GM23338 (cell line): ENCODE results near the gene GRK5. TPM values are rescaled to one million over a fixed set of nuclear protein-coding genes. Genes with fewer than 3 reads are reported as not detected.

Experiments used
- ATAC-seq: fragments of 200-7000 bp; cut with Tn5 transposase; 3 replicates; pipeline ENCODE4 v1.9.1; 2020
- DNase-seq: peaks from one replicate; pipeline ENCODE4 v3.0.0-alpha.2; 2015; ENCODE audit warnings: low spot score
- H2AFZ ChIP-seq: fragments of 200-600 bp; sonication (generic); 2 replicates; pipeline ENCODE4 v1.8.0; 2016; ENCODE audit warnings: antibody characterized with exemption, mild to moderate bottlenecking, moderate library complexity
- H3F3A ChIP-seq: fragments of 200-600 bp; sonication (generic); replicated peaks from 2 replicates; pipeline ENCODE4 v1.8.0; 2017; ENCODE audit warnings: antibody characterized with exemption, mixed run types, low read depth
- H3K27ac ChIP-seq: fragments of 200-600 bp; sonication (generic); 2 replicates; pipeline ENCODE4 v1.6.1; 2016; ENCODE audit warnings: low read depth
- H3K27me3 ChIP-seq: fragments of 200-600 bp; sonication (generic); 2 replicates; pipeline ENCODE4 v1.8.0; 2016; ENCODE audit warnings: mild to moderate bottlenecking, mixed run types, moderate library complexity; ENCODE audit not compliant: insufficient read depth
- H3K36me3 ChIP-seq: fragments of 200-600 bp; sonication (generic); 2 replicates; pipeline ENCODE4 v1.8.0; 2016; ENCODE audit warnings: mild to moderate bottlenecking; ENCODE audit not compliant: insufficient read depth
- H3K4me1 ChIP-seq: fragments of 200-600 bp; sonication (generic); 2 replicates; pipeline ENCODE4 v1.8.0; 2016; ENCODE audit warnings: mild to moderate bottlenecking, moderate library complexity; ENCODE audit not compliant: insufficient read depth
- H3K4me2 ChIP-seq: fragments of 200-600 bp; sonication (generic); 2 replicates; pipeline ENCODE4 v1.7.1; 2017; ENCODE audit warnings: mixed run types
- H3K4me3 ChIP-seq: fragments of 200-600 bp; sonication (generic); 2 replicates; pipeline ENCODE4 v1.6.1; 2016; ENCODE audit warnings: mixed run types
- H3K79me2 ChIP-seq: fragments of 200-600 bp; sonication (generic); replicated peaks from 2 replicates; pipeline ENCODE4 v1.8.0; 2017; ENCODE audit warnings: mild to moderate bottlenecking; ENCODE audit not compliant: insufficient read depth
- H3K9me2 ChIP-seq: fragments of 200-600 bp; sonication (generic); 2 replicates; pipeline ENCODE4 v1.8.0; 2017; ENCODE audit not compliant: insufficient read depth
- H4K20me1 ChIP-seq: fragments of 200-600 bp; sonication (generic); replicated peaks from 2 replicates; pipeline ENCODE4 v1.8.0; 2017; ENCODE audit warnings: mild to moderate bottlenecking; ENCODE audit not compliant: insufficient read depth
- H3K27ac Mint-ChIP-seq: 2 replicates; pipeline ENCODE4 v1.8.0; 2020; ENCODE audit warnings: inconsistent platforms, mild to moderate bottlenecking, moderate library complexity, mixed read lengths
- H3K27me3 Mint-ChIP-seq: 3 replicates; pipeline ENCODE4 v1.8.0; 2022; ENCODE audit warnings: low read depth, mild to moderate bottlenecking, moderate library complexity, mixed read lengths, inconsistent platforms; ENCODE audit not compliant: insufficient read depth, poor library complexity
- H3K36me3 Mint-ChIP-seq: 3 replicates; pipeline ENCODE4 v1.8.0; 2021; ENCODE audit warnings: low read depth, mild to moderate bottlenecking, inconsistent platforms, moderate library complexity, mixed read lengths
- H3K4me1 Mint-ChIP-seq: 3 replicates; pipeline ENCODE4 v1.8.0; 2020; ENCODE audit warnings: mild to moderate bottlenecking, inconsistent platforms, mixed read lengths
- H3K4me3 Mint-ChIP-seq: 3 replicates; pipeline ENCODE4 v1.8.0; 2021; ENCODE audit warnings: moderate library complexity, mild to moderate bottlenecking, inconsistent platforms, mixed read lengths
- H3K9me3 Mint-ChIP-seq: 3 replicates; pipeline ENCODE4 v1.8.0; 2020; ENCODE audit warnings: moderate library complexity, mild to moderate bottlenecking, inconsistent platforms, mixed read lengths
- CREB1 ChIP-seq: fragments of 250-450 bp; sonication (Bioruptor Pico); IDR thresholded peaks from 2 replicates; pipeline ENCODE4 v1.5.0; 2020; ENCODE audit warnings: low read depth, mild to moderate bottlenecking, moderate library complexity
- EZH2 ChIP-seq: fragments of 200-600 bp; sonication (generic); IDR thresholded peaks from one replicate; pipeline ENCODE4 v1.8.0; 2017; ENCODE audit warnings: antibody characterized with exemption, mild to moderate bottlenecking, low read depth; ENCODE audit not compliant: unreplicated experiment
- EZH2phosphoT487 ChIP-seq: fragments of 200-600 bp; sonication (generic); IDR thresholded peaks from one replicate; pipeline ENCODE4 v1.8.1; 2018; ENCODE audit warnings: antibody characterized with exemption; ENCODE audit not compliant: unreplicated experiment
- JUNB ChIP-seq: IDR thresholded peaks from one replicate; pipeline ENCODE4 v1.6.1; 2016; ENCODE audit warnings: antibody characterized with exemption; ENCODE audit not compliant: unreplicated experiment
- NANOG ChIP-seq: IDR thresholded peaks from 2 replicates; pipeline ENCODE4 v1.6.1; 2016; ENCODE audit warnings: antibody characterized with exemption, borderline replicate concordance
- POLR2AphosphoS5 ChIP-seq: IDR thresholded peaks from 2 replicates; pipeline ENCODE4 v1.6.1; 2016; ENCODE audit warnings: antibody characterized with exemption, low read depth
- STAT1 ChIP-seq: IDR thresholded peaks from one replicate; pipeline ENCODE4 v1.6.1; 2016; ENCODE audit warnings: antibody characterized with exemption; ENCODE audit not compliant: unreplicated experiment
- ZNF114 ChIP-seq: fragments of 250-450 bp; sonication (Bioruptor Pico); IDR thresholded peaks from 2 replicates; pipeline ENCODE4 v1.5.0; 2020; ENCODE audit warnings: mild to moderate bottlenecking, moderate library complexity
- ZNF331 ChIP-seq: fragments of 250-450 bp; sonication (Bioruptor Pico); IDR thresholded peaks from 2 replicates; pipeline ENCODE4 v1.5.0; 2020; ENCODE audit warnings: low read depth, mild to moderate bottlenecking, moderate library complexity
- polyA plus RNA-seq: library from polyadenylated mRNA; unstranded; fragments of >200 nt; fragmentation: Nextera tagmentation; extraction: Ambion mirVana; gene quantifications from 2 replicates; pipeline ENCODE4 v1.2.1, GENCODE V29; 2016
- total RNA-seq: library from RNA; depleted of rRNA; stranded (reverse); fragments of >200 nt; shearing (Covaris generic); gene quantifications from 2 replicates; pipeline ENCODE4 v1.2.3, GENCODE V29; 2014
- TF ChIP-seq, protein P1 (sequence below), 2 experiments: fragments of 200-600 bp in 1 of 2; sonication (generic) in 1 of 2; conservative IDR thresholded peaks; 2 replicates each; pipeline versions ENCODE4 v1.5.1 to v1.6.1; 2016 to 2017; ENCODE audit warnings: antibody characterized with exemption in 2 of 2, low read depth in 2 of 2, mild to moderate bottlenecking in 2 of 2, moderate library complexity in 1 of 2
- TF ChIP-seq, protein P2 (sequence below): IDR thresholded peaks from 2 replicates; pipeline ENCODE4 v1.6.1; 2016; ENCODE audit warnings: antibody characterized with exemption
- TF ChIP-seq, protein P3 (sequence below): IDR thresholded peaks from one replicate; pipeline ENCODE4 v1.6.1; 2018; ENCODE audit warnings: antibody characterized with exemption; ENCODE audit not compliant: unreplicated experiment

The GRK5 gene
- total and polyA plus RNA-seq, 2 experiments from 2014 or later = 0.53 to 2.0 TPM

DNA sequence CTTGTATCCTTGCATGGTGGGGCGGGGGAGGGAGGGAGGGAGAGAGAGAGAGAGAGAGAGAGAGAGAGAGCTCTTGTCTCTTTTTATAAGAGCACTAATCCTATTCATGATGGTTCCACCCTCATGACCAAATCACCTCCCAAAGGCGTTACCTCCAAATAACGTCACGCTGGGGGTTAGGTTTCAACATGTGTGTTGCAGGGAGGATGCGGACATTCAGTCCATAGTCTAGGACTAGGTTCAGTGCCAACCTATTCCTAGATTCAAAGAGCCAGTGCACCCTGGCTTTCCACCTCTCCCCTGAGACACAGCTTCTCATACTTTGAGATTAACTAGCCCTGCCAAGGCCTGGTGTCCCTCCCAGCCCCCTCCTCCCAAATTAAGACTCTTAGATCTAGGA is 123.0 kb downstream of the GRK5 start (continued):
- TF ChIP-seq, protein P1, sequence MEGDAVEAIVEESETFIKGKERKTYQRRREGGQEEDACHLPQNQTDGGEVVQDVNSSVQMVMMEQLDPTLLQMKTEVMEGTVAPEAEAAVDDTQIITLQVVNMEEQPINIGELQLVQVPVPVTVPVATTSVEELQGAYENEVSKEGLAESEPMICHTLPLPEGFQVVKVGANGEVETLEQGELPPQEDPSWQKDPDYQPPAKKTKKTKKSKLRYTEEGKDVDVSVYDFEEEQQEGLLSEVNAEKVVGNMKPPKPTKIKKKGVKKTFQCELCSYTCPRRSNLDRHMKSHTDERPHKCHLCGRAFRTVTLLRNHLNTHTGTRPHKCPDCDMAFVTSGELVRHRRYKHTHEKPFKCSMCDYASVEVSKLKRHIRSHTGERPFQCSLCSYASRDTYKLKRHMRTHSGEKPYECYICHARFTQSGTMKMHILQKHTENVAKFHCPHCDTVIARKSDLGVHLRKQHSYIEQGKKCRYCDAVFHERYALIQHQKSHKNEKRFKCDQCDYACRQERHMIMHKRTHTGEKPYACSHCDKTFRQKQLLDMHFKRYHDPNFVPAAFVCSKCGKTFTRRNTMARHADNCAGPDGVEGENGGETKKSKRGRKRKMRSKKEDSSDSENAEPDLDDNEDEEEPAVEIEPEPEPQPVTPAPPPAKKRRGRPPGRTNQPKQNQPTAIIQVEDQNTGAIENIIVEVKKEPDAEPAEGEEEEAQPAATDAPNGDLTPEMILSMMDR (conservative IDR thresholded peaks at IDR 0.05; ENCODE audit: low read depth in 2 of 2) = no peak
- no peak for TF ChIP-seq CREB1 (CRISPR knock-in tag)
- TF ChIP-seq ZNF114 (CRISPR knock-in tag) = no peak
- no peak for TF ChIP-seq POLR2AphosphoS5
- TF ChIP-seq JUNB = no peak
- TF ChIP-seq EZH2 = no peak
- TF ChIP-seq, protein P2, sequence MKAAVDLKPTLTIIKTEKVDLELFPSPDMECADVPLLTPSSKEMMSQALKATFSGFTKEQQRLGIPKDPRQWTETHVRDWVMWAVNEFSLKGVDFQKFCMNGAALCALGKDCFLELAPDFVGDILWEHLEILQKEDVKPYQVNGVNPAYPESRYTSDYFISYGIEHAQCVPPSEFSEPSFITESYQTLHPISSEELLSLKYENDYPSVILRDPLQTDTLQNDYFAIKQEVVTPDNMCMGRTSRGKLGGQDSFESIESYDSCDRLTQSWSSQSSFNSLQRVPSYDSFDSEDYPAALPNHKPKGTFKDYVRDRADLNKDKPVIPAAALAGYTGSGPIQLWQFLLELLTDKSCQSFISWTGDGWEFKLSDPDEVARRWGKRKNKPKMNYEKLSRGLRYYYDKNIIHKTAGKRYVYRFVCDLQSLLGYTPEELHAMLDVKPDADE = no peak
- TF ChIP-seq ZNF331 = no peak
- TF ChIP-seq, protein P3, sequence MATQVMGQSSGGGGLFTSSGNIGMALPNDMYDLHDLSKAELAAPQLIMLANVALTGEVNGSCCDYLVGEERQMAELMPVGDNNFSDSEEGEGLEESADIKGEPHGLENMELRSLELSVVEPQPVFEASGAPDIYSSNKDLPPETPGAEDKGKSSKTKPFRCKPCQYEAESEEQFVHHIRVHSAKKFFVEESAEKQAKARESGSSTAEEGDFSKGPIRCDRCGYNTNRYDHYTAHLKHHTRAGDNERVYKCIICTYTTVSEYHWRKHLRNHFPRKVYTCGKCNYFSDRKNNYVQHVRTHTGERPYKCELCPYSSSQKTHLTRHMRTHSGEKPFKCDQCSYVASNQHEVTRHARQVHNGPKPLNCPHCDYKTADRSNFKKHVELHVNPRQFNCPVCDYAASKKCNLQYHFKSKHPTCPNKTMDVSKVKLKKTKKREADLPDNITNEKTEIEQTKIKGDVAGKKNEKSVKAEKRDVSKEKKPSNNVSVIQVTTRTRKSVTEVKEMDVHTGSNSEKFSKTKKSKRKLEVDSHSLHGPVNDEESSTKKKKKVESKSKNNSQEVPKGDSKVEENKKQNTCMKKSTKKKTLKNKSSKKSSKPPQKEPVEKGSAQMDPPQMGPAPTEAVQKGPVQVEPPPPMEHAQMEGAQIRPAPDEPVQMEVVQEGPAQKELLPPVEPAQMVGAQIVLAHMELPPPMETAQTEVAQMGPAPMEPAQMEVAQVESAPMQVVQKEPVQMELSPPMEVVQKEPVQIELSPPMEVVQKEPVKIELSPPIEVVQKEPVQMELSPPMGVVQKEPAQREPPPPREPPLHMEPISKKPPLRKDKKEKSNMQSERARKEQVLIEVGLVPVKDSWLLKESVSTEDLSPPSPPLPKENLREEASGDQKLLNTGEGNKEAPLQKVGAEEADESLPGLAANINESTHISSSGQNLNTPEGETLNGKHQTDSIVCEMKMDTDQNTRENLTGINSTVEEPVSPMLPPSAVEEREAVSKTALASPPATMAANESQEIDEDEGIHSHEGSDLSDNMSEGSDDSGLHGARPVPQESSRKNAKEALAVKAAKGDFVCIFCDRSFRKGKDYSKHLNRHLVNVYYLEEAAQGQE = no peak

DNA sequence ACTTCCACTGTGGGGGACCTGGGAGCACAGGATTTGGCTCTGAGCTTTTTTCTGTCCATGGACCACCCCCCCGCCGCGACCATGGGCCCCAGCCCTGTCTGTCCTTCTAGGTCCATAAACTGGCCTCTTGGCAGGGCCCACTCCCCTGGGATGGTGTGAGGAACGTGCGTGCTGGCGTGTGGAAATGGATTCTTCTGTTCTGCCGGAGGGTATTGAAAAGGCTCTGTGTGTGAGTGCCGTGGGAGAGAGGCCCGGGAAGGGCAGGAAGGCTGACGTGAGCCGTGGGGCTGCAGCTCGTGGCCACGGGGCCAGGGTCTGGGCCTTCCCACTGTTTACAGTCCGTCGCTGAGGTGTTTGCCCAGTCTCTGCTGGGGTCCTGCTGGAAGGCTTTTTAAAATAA is 123.7 kb downstream of the GRK5 start:
- Histone ChIP-seq H3K36me3 (no peaks in the 10 kb centered on the region), H3K27ac (no peak overlapping the region), H3K4me2 (no peak overlapping the region), H3K4me1 (no peaks in the 10 kb centered on the region), H3F3A (no peaks in the 10 kb centered on the region), H3K9me2 (no peaks in the 10 kb centered on the region), H2AFZ (no peak overlapping the region), H3K4me3 (no peak overlapping the region), H3K79me2 (no peaks in the 10 kb centered on the region), H4K20me1 (no peaks in the 10 kb centered on the region), H3K27me3 (no peaks in the 10 kb centered on the region)
- H3K9me3 Mint-ChIP-seq = no peaks in the 10 kb centered on the region
- H3K27me3 Mint-ChIP-seq = peaks cover 6% of the 10 kb centered on the region
- peaks cover 6% of the 10 kb centered on the region; the same call in 2 of the 3 replicates for H3K4me1 Mint-ChIP-seq
- H3K27ac Mint-ChIP-seq = no peak overlapping the region
- DNase-seq (no peak), ATAC-seq (no peak)
- no peaks in the 10 kb centered on the region for H3K36me3 Mint-ChIP-seq
- H3K4me3 Mint-ChIP-seq = no peak overlapping the region
- TF ChIP-seq POLR2AphosphoS5 (no peak), STAT1 (no peak), JUNB (no peak), EZH2phosphoT487 (no peak), CREB1 (CRISPR knock-in tag) (no peak), NANOG (no peak)
- TF ChIP-seq, protein P2 = no peak
- TF ChIP-seq, protein P3 = no peak
- TF ChIP-seq, protein P1 (conservative IDR thresholded peaks at IDR 0.05; ENCODE audit: low read depth in 2 of 2) = no peak
